Measurements from ENCODE around the gene ZBTB6. TPM values are rescaled to one million over a fixed set of nuclear protein-coding genes. Genes with fewer than 3 reads are reported as not detected.
A peak's percentile ranks its signal among the peaks of the same experiment; 100 is the strongest.

ZBTB6 gene
- total and polyA plus RNA-seq, 9 of the 15 experiments (the other 6 are each of a cell fraction or from before 2014, with no cell fraction given) = 1.4 to 7.2 (median 5.3) TPM

DNA sequence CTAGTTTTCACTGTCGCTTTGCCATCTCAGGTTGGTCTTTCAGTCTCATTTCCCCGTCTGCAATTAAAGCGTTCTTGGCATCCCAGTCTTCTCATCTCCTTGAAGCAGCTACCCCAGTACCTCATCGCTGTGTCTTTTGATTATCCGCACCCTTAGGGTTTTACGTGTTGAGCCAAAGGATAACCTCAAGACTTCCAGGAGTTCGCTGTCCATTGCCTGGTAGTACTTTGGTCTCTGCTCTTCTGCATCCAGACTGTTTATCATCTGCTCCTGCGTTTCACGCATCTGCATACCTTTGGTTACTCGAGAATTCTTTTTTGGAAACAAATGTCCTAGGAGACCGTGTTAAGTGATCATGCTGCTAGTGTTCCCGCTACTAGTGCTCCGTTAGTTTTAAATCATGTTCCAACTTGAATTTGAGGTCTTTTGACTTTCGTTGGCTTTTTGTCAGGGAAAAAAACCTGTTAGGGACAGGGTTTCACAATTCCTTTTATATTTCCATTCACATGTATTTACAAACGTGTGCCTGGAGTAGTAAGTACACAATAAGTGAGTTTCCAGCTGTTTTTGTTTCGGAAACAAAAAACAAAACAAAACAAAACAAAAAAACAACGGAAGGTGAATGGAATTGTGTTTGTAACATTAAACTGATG, 28.6 kb upstream of the ZBTB6 start (continued):
- TF ChIP-seq, protein P1, sequence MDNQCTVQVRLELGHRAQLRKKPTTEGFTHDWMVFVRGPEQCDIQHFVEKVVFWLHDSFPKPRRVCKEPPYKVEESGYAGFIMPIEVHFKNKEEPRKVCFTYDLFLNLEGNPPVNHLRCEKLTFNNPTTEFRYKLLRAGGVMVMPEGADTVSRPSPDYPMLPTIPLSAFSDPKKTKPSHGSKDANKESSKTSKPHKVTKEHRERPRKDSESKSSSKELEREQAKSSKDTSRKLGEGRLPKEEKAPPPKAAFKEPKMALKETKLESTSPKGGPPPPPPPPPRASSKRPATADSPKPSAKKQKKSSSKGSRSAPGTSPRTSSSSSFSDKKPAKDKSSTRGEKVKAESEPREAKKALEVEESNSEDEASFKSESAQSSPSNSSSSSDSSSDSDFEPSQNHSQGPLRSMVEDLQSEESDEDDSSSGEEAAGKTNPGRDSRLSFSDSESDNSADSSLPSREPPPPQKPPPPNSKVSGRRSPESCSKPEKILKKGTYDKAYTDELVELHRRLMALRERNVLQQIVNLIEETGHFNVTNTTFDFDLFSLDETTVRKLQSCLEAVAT (IDR thresholded peaks at IDR 0.05) = peak in 1 of 2 experiments; percentile 36; a peak in 1 of 4 replicates
- TF ChIP-seq, protein P2, sequence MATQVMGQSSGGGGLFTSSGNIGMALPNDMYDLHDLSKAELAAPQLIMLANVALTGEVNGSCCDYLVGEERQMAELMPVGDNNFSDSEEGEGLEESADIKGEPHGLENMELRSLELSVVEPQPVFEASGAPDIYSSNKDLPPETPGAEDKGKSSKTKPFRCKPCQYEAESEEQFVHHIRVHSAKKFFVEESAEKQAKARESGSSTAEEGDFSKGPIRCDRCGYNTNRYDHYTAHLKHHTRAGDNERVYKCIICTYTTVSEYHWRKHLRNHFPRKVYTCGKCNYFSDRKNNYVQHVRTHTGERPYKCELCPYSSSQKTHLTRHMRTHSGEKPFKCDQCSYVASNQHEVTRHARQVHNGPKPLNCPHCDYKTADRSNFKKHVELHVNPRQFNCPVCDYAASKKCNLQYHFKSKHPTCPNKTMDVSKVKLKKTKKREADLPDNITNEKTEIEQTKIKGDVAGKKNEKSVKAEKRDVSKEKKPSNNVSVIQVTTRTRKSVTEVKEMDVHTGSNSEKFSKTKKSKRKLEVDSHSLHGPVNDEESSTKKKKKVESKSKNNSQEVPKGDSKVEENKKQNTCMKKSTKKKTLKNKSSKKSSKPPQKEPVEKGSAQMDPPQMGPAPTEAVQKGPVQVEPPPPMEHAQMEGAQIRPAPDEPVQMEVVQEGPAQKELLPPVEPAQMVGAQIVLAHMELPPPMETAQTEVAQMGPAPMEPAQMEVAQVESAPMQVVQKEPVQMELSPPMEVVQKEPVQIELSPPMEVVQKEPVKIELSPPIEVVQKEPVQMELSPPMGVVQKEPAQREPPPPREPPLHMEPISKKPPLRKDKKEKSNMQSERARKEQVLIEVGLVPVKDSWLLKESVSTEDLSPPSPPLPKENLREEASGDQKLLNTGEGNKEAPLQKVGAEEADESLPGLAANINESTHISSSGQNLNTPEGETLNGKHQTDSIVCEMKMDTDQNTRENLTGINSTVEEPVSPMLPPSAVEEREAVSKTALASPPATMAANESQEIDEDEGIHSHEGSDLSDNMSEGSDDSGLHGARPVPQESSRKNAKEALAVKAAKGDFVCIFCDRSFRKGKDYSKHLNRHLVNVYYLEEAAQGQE (IDR thresholded peaks at IDR 0.05; ENCODE audit: borderline replicate concordance) = peak; percentile 90
- TF ChIP-seq, protein P2 (CRISPR knock-in tag; IDR thresholded peaks at IDR 0.05; ENCODE audit: low read depth) = peak; percentile 58; the same call in 1 of the 2 replicates
- TF ChIP-seq, protein P3, sequence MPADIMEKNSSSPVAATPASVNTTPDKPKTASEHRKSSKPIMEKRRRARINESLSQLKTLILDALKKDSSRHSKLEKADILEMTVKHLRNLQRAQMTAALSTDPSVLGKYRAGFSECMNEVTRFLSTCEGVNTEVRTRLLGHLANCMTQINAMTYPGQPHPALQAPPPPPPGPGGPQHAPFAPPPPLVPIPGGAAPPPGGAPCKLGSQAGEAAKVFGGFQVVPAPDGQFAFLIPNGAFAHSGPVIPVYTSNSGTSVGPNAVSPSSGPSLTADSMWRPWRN (IDR thresholded peaks at IDR 0.05; ENCODE audit: low read depth) = no peak
- TF ChIP-seq ZEB2 (IDR thresholded peaks at IDR 0.05) = 0 out of 2 replicates have a peak, but pooled peaks have one; percentile 13
- peak; percentile 13 for TF ChIP-seq SAP30 (IDR thresholded peaks at IDR 0.05; ENCODE audit: borderline replicate concordance, insufficient read depth, low read depth, low read length, poor library complexity, severe bottlenecking)
- TF ChIP-seq MIER1 (IDR thresholded peaks at IDR 0.05; ENCODE audit: low read depth) = peak; percentile 79; the same call in 1 of the 2 replicates
- no peak for TF ChIP-seq ZNF140 (CRISPR knock-in tag; IDR thresholded peaks at IDR 0.05)
- no peak for TF ChIP-seq THRB (CRISPR knock-in tag; conservative IDR thresholded peaks at IDR 0.05)
- TF ChIP-seq ZNF79 (CRISPR knock-in tag; IDR thresholded peaks at IDR 0.05; ENCODE audit: low read depth) = no peak
- TF ChIP-seq, protein P4, sequence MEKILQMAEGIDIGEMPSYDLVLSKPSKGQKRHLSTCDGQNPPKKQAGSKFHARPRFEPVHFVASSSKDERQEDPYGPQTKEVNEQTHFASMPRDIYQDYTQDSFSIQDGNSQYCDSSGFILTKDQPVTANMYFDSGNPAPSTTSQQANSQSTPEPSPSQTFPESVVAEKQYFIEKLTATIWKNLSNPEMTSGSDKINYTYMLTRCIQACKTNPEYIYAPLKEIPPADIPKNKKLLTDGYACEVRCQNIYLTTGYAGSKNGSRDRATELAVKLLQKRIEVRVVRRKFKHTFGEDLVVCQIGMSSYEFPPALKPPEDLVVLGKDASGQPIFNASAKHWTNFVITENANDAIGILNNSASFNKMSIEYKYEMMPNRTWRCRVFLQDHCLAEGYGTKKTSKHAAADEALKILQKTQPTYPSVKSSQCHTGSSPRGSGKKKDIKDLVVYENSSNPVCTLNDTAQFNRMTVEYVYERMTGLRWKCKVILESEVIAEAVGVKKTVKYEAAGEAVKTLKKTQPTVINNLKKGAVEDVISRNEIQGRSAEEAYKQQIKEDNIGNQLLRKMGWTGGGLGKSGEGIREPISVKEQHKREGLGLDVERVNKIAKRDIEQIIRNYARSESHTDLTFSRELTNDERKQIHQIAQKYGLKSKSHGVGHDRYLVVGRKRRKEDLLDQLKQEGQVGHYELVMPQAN (IDR thresholded peaks at IDR 0.05; ENCODE audit: borderline replicate concordance) = peak; percentile 30; the same call in 1 of the 2 replicates
- TF ChIP-seq IFI16 (CRISPR knock-in tag; IDR thresholded peaks at IDR 0.05) = no peak
- TF ChIP-seq SRSF1 (IDR thresholded peaks at IDR 0.05; ENCODE audit: low read depth, low read length) = no peak
